Activated CD4-positive, alpha-beta T cell treated with anti-CD3 and anti-CD28 coated beads for 36 hours (primary cell): ENCODE results near the gene NPC2. TPM values are rescaled to one million over a fixed set of nuclear protein-coding genes. Genes with fewer than 3 reads are reported as not detected.

Experiments
- ATAC-seq: fragments of 200-7000 bp; cut with Tn5 transposase; one replicate; pipeline ENCODE4 v1.10.0; 2021; ENCODE audit warnings: mild to moderate bottlenecking, moderate library complexity
- CTCF ChIA-PET: fragments of 350-600 bp; sonication (Branson Sonifier 250); formaldehyde crosslinking; loops from one replicate; lab custom pipeline; 2021; ENCODE audit warnings: antibody characterized with exemption; lab: Charles Lee
- POLR2A ChIA-PET: fragments of 350-600 bp; sonication (Branson Sonifier 250); formaldehyde crosslinking; loops from one replicate; lab custom pipeline; 2021; ENCODE audit warnings: antibody characterized with exemption, inconsistent platforms; lab: Charles Lee
- DNase-seq: peaks from one replicate; pipeline ENCODE4 v3.0.0-alpha.2; 2020
- H3K27ac Mint-ChIP-seq: one replicate; pipeline ENCODE4 v1.8.0; 2021; ENCODE audit warnings: mixed read lengths
- H3K27me3 Mint-ChIP-seq: one replicate; pipeline ENCODE4 v1.8.0; 2021; ENCODE audit warnings: mixed read lengths
- H3K36me3 Mint-ChIP-seq: one replicate; pipeline ENCODE4 v1.8.0; 2021; ENCODE audit warnings: low read depth, mixed read lengths
- H3K4me1 Mint-ChIP-seq: one replicate; pipeline ENCODE4 v1.8.0; 2021; ENCODE audit warnings: mixed read lengths
- H3K4me3 Mint-ChIP-seq: one replicate; pipeline ENCODE4 v1.8.0; 2021; ENCODE audit warnings: mild to moderate bottlenecking, moderate library complexity, mixed read lengths
- H3K9me3 Mint-ChIP-seq: one replicate; pipeline ENCODE4 v1.8.0; 2021; ENCODE audit warnings: low read depth, mixed read lengths
- intact Hi-C, 2 experiments: fragments of 100-400 bp; cut with DNase I in 1 of 2; cut with micrococcal nuclease in 1 of 2; formaldehyde crosslinking; loops; one replicate each; pipeline versions ENCODE4 v1.14.2 to v1.15.1; 2022 to 2024; cut with DNase I, micrococcal nuclease
- total RNA-seq, 2 experiments: library from RNA; stranded (reverse); gene quantifications; one replicate each; pipeline ENCODE4 v1.2.3, GENCODE V29; 2021

Gene NPC2
- total RNA-seq, 2 experiments from 2014 or later = 27.3 to 56.9 TPM

DNA sequence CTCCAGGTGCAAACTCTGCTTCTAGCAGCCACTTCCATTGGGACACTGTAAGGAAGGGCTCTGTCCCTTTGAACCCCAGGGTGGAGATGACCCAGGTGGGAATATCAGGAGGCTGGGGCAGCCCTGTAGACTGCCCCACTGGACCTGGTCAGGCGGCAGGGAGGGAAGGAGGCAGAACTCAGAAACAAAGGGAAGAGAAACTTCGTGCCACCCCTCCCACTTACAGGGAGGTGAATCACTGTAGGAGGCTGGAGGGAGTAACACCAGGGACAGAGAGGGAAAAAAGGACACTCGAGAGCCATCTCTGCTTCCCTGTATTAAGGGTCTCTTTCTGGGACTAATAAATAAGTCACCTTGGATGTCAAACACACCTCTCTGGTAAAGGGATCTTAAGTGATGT lies 37.9 kb upstream of the NPC2 start:
- ATAC-seq (no peak), DNase-seq (no peak)
- ChIA-PET CTCF (no interaction called here), POLR2A (no interaction called here)
- no peaks in the 10 kb centered on the region for H3K9me3 Mint-ChIP-seq
- peaks cover 2% of the 10 kb centered on the region for H3K4me1 Mint-ChIP-seq
- no peak overlapping the region for H3K27ac Mint-ChIP-seq
- no peak overlapping the region for H3K4me3 Mint-ChIP-seq
- intact Hi-C loops = no loop called here
- no peaks in the 10 kb centered on the region for H3K36me3 Mint-ChIP-seq
- no peaks in the 10 kb centered on the region for H3K27me3 Mint-ChIP-seq

DNA sequence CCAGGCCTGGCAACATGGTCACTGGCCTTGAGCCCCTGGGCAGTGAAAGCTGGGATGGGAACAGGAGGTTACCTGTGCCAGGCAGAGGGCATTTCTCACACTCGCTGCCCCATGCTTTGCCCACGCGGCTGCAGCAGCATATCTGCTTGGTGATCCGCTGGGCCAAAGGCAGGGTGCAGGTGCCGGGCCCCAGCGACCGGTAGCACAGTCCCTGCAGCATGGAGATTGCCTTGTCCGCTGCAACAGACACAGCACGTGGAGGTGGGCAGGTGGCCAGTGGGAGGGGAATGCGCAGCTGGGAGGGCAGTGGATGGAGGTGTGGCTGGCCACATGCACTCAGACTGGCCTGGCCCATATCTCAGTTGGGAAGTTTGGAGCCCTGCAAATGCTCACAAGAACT lies 35.8 kb upstream of the NPC2 start:
- H3K4me1 Mint-ChIP-seq = peaks cover 2% of the 10 kb centered on the region
- intact Hi-C loops = no loop called here
- ATAC-seq (no peak), DNase-seq (no peak)
- H3K27me3 Mint-ChIP-seq = no peaks in the 10 kb centered on the region
- no peak overlapping the region for H3K27ac Mint-ChIP-seq
- H3K4me3 Mint-ChIP-seq = no peak overlapping the region
- H3K9me3 Mint-ChIP-seq = no peaks in the 10 kb centered on the region
- H3K36me3 Mint-ChIP-seq = no peaks in the 10 kb centered on the region
- CTCF ChIA-PET = no interaction called here
- POLR2A ChIA-PET = no interaction called here

DNA sequence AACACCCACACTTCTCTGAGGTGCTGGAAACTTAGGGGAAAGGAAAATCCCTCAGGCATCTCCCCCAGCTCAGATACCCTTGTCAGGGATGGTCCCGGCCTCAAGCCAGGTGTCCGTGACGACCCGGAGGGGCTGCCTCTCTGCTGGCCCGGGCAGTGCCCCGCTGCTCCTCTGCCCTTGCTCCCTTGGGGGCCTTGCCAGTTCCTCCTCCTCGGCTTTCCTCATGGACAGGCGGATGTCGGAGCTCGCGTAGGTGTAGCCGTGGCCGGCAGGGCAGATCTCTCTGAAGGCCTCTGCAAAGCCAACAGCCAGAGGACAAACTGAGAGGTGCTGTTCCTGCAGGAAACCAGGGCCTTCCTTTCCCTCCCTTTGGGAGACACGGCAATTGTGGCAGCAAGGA lies 35.3 kb upstream of the NPC2 start:
- Mint-ChIP-seq H3K36me3 (no peaks in the 10 kb centered on the region), H3K9me3 (no peaks in the 10 kb centered on the region), H3K27ac (no peak overlapping the region), H3K27me3 (no peaks in the 10 kb centered on the region), H3K4me1 (peaks cover 2% of the 10 kb centered on the region), H3K4me3 (no peak overlapping the region)
- ATAC-seq = no peak
- intact Hi-C loops = no loop called here
- POLR2A ChIA-PET = no interaction called here
- CTCF ChIA-PET = interaction anchor here (0.6 kb wide), 1 partner anchor 41 kb away, joined by 3 read pairs; no protein-coding TSS in a partner anchor
- no peak for DNase-seq

DNA sequence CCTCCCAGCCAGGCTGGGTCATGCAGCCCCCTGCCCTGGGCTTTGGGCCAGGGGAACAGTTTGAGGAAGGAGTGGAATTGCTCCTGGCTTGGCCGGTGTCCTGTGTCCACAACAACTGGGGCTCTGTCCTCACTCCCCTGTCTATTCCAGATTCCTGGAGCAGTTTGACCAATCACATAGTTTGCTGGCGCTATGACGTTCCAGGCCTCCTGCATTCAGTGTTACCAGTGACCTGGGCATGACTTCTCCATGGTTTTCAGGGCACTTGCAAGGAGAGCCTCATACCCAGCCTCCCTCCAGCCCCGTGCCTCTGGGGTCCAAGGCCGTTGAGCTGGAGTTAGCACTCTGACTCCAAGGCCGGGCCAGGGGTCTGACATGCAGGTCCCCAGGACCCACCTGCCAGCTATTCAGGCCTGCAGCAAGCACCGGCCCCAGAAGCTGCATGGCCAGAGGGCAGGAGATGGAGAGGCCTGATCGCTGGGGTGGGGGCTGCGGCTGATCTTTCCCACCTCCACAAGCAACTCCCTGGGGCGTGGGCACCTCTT lies 34.7 kb upstream of the NPC2 start:
- Mint-ChIP-seq H3K4me3 (no peak overlapping the region), H3K36me3 (no peaks in the 10 kb centered on the region), H3K4me1 (no peaks in the 10 kb centered on the region), H3K27ac (no peak overlapping the region), H3K27me3 (no peaks in the 10 kb centered on the region), H3K9me3 (no peaks in the 10 kb centered on the region)
- DNase-seq = no peak
- ChIA-PET CTCF (interaction anchor here (0.6 kb wide), 1 partner anchor 42 kb away, joined by 3 read pairs; no protein-coding TSS in a partner anchor), POLR2A (no interaction called here)
- no peak for ATAC-seq
- intact Hi-C loops = no loop called here

DNA sequence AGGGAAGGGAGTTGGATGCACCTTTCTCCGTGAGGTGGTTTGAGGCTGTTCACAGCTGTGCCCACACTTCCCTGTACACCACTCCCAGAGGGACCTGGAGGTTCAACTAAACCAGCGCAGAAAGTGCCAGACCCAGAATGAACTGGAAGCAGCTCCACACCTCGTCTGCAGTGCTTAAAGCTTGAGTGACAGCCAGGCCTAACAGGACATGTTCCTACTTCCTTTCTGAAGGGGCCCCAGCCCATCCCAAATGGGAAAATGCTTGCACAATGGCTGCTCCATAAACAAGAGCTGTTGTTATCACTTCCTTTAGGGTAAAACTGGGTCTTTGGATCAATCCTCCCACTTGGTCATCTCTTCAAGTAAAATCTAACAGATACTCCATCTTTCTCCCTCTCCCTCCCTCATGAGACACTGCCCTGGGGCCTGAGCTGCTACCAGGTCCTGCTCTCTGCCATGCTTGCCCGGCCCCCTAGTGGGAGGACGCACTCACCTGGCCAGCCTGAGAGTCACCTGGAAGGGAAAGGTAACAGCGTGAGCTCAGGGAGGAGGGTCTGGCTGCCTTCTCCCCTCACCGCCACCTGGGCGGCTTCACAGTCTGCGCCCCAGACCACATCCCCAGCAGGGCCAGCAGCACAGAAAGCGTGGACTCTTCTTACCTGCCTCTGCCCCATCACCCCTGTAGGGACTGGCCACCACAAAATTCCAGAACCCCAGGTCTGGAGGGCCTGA lies 33.9 kb upstream of the NPC2 start:
- H3K4me1 Mint-ChIP-seq = no peaks in the 10 kb centered on the region
- H3K4me3 Mint-ChIP-seq = no peak overlapping the region
- ATAC-seq (no peak), DNase-seq (no peak)
- intact Hi-C loops = no loop called here
- POLR2A ChIA-PET = no interaction called here
- no peak overlapping the region for H3K27ac Mint-ChIP-seq
- H3K9me3 Mint-ChIP-seq = no peaks in the 10 kb centered on the region
- H3K27me3 Mint-ChIP-seq = no peaks in the 10 kb centered on the region
- no peaks in the 10 kb centered on the region for H3K36me3 Mint-ChIP-seq
- CTCF ChIA-PET = no interaction called here

DNA sequence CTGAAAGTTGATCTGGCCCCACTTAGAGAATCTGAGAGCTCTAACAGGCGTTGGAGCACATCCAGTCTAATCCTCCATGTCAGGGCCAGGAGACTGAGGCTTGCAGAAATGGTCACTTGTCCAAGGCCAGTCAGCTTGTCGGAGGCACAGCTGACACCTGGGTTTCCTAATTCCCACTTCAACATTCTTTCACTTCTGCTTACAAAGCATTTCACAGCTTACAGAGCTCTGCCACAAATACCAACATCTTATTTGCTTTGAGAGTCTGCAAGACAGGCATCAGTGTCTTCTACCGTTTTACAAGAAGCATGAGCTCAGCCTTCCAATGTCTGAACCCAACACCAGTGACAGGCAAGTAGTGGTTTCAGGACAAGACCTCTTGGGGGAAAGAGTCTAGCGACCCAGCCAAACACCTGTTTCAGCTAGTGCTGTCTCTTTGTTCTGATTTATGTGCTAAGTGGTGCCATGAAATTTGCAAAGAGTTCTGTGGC lies 32.3 kb upstream of the NPC2 start:
- Mint-ChIP-seq H3K27ac (no peak overlapping the region), H3K4me1 (no peaks in the 10 kb centered on the region), H3K27me3 (no peaks in the 10 kb centered on the region), H3K9me3 (no peaks in the 10 kb centered on the region), H3K4me3 (no peak overlapping the region), H3K36me3 (no peaks in the 10 kb centered on the region)
- ATAC-seq (no peak), DNase-seq (no peak)
- ChIA-PET CTCF (interaction anchor here (0.6 to 1.0 kb wide), 2 partner anchors 9 to 55 kb away, joined by 4 read pairs; no protein-coding TSS in a partner anchor), POLR2A (no interaction called here)
- intact Hi-C loops = no loop called here

DNA sequence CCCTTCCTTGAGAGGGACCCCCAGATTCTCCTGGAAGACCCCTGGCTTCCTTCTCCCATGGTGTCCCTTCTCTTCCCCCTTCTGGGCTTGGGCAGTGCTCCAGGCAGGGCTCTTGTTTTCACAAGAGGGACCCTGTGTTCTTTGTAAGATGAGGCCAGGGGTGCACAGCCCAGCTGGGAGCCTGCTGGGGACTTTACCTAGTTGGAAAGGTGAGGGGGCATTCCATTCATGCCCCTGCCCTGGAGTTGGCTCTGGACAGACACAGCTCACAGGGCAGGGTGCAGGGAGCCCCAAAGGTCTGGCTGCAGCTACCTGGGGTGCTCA lies 31.7 kb upstream of the NPC2 start:
- Mint-ChIP-seq H3K27me3 (no peaks in the 10 kb centered on the region), H3K27ac (no peak overlapping the region), H3K4me3 (no peak overlapping the region), H3K9me3 (no peaks in the 10 kb centered on the region), H3K4me1 (no peaks in the 10 kb centered on the region), H3K36me3 (no peaks in the 10 kb centered on the region)
- ChIA-PET POLR2A (no interaction called here), CTCF (no interaction called here)
- ATAC-seq = no peak
- intact Hi-C loops = no loop called here
- DNase-seq = no peak

DNA sequence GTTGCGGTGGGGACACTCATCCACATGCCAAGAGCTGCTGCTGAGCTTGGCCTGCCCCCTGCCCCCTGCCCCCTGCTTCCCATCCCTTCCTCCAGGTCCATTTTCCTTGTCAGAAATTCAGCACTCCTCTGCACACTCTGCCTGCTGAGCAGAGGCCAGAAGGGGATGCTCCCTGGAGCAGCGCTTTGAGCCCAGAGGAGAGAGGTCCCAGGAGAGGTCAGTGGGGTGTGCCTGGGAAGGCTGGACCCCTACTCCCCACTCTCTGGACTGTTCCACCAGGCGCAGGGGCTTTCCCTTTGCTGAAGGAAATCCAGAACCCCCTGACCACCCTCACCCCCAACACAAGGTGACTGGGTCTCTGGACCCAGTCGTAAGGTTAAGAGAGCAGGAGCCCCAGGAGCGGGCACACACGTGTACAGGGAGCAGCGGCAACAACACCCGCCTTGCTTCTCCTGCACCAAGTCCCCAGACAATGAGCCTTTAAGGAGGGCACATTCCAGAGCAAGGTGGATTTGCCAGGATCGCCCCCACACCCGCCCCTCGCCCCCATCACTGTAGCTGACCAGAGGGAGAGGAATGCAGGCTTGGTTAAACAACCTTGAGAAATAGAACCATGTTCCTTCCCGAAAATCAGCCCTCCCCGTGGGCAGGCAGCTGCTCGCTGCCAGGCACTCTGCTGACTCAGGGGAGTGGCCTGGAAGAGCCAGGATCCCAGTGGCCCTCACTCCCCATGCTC lies 31.1 kb upstream of the NPC2 start:
- H3K9me3 Mint-ChIP-seq = no peaks in the 10 kb centered on the region
- no peak overlapping the region for H3K4me3 Mint-ChIP-seq
- no peaks in the 10 kb centered on the region for H3K4me1 Mint-ChIP-seq
- no peak overlapping the region for H3K27ac Mint-ChIP-seq
- H3K27me3 Mint-ChIP-seq = no peaks in the 10 kb centered on the region
- no peak for DNase-seq
- POLR2A ChIA-PET = no interaction called here
- H3K36me3 Mint-ChIP-seq = no peaks in the 10 kb centered on the region
- intact Hi-C loops = no loop called here
- no peak for ATAC-seq
- CTCF ChIA-PET = no interaction called here

DNA sequence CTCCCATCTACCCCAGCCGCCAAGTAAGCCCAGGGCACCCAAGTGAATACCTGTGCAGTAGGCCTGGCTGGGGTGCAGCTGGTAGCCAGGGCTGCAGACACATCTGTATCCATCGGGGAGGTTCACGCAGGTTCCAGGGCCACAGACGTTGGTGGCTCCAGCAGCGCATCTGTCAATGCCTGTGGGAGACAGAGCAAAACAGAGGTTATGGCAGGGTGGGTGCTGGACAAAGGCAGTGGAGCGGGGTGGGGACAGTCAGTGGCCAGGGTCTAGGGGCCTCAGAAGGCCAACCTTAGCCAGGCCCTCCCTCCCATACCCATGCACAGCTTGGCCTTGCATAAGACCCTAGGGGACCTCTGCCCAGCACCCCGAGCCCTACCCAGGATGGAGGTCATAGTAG lies 29.6 kb upstream of the NPC2 start:
- no peaks in the 10 kb centered on the region for H3K9me3 Mint-ChIP-seq
- ChIA-PET CTCF (no interaction called here), POLR2A (no interaction called here)
- ATAC-seq = no peak
- peaks cover 2% of the 10 kb centered on the region for H3K27me3 Mint-ChIP-seq
- no peak overlapping the region for H3K4me3 Mint-ChIP-seq
- no peak for DNase-seq
- no peak overlapping the region for H3K27ac Mint-ChIP-seq
- intact Hi-C loops = no loop called here
- no peaks in the 10 kb centered on the region for H3K4me1 Mint-ChIP-seq
- no peaks in the 10 kb centered on the region for H3K36me3 Mint-ChIP-seq

DNA sequence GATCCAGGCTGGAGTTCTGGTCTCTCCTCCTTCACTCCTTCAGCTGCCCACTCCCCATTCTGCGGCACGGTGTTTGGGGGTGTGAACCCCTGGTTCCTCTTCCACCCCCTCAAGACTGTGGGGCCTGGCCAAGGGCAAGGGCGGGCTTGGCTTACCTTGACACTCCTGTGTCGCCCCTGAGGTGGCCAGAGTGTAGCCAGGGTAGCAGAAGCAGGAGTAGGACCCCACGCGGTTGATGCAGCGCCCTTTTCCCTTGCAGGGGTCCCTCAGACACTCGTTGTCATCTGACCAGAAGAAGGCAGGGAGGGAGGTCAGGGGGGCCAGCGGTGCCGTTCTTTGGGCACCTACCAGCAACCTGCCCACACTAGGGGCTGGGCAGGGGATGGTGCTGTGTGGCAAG lies 28.7 kb upstream of the NPC2 start:
- H3K27me3 Mint-ChIP-seq = peaks cover 2% of the 10 kb centered on the region
- H3K4me3 Mint-ChIP-seq = no peak overlapping the region
- DNase-seq (no peak), ATAC-seq (no peak)
- H3K27ac Mint-ChIP-seq = no peak overlapping the region
- no peaks in the 10 kb centered on the region for H3K4me1 Mint-ChIP-seq
- H3K9me3 Mint-ChIP-seq = no peaks in the 10 kb centered on the region
- intact Hi-C loops = no loop called here
- ChIA-PET CTCF (no interaction called here), POLR2A (no interaction called here)
- H3K36me3 Mint-ChIP-seq = no peaks in the 10 kb centered on the region

DNA sequence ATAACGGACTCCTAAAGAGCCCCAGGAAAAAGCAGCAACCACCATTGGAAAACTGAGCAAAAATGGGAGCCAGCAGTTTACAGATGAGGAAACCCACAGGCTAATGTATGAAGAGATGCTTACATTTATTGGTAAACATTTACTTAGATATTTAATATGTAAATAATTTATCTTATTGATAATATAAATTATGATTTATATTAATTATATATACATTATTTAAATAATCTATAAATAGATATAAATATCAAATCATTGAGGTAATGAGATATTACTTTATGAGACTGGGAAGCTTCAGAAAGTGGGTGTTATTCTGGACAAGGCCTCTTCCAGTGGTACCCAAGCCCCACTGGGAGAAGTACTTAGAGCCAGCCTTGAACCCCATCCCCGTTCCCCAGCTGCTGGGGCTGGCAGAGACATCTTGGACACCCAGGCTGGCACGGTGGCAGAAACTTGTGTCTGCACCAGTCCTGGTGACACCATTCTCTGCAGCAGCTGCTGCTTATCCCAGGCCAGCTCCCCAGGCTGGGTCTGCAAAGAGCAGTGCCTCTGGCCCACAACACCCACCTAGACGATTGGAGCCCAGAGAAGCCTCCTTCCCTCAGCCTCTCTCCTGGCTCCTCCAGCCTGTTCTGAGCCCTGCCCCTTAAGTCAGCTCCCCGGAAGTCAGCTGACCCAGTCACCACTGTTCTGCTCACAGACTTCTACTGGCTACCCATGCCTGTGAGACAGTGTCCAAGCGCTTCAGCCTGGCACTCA lies 26.4 kb upstream of the NPC2 start:
- peaks cover 8% of the 10 kb centered on the region for H3K27me3 Mint-ChIP-seq
- H3K27ac Mint-ChIP-seq = no peak overlapping the region
- H3K4me1 Mint-ChIP-seq = peaks cover 4% of the 10 kb centered on the region
- no peak overlapping the region for H3K4me3 Mint-ChIP-seq
- ChIA-PET POLR2A (no interaction called here), CTCF (interaction anchor here (0.7 kb wide), 1 partner anchor 304 kb away, joined by 3 read pairs; no protein-coding TSS in a partner anchor)
- intact Hi-C loops = no loop called here
- H3K9me3 Mint-ChIP-seq = no peaks in the 10 kb centered on the region
- ATAC-seq (no peak), DNase-seq (no peak)
- no peaks in the 10 kb centered on the region for H3K36me3 Mint-ChIP-seq
